IMR-90 (cell line): ENCODE data around the gene CBR1. TPM values are rescaled to one million over a fixed set of nuclear protein-coding genes. Genes with fewer than 3 reads are reported as not detected.

Experiments
- ATAC-seq: fragments of 200-7000 bp; cut with Tn5 transposase; 2 replicates; pipeline ENCODE4 v1.9.1; 2020; ENCODE audit warnings: low read depth, mild to moderate bottlenecking, moderate library complexity
- BruUV-seq: library from RNA; stranded (reverse); fragments of 400-500 nt; replicated peaks from 2 replicates; lab custom pipeline; 2021; lab: Mats Ljungman, UMichigan
- CTCF ChIA-PET: fragments of 300-600 bp; formaldehyde crosslinking; extraction: SDS; loops from one replicate; lab custom pipeline; 2021; ENCODE audit warnings: antibody characterized with exemption; lab: Yijun Ruan, JAX
- POLR2A ChIA-PET: fragments of 300-600 bp; sonication (Branson Sonifier 250); formaldehyde crosslinking; loops from one replicate; lab custom pipeline; 2022; ENCODE audit warnings: antibody characterized with exemption; ENCODE audit not compliant: unreplicated experiment; lab: Charles Lee
- DNase-seq: peaks from one replicate; pipeline ENCODE4 v3.0.0; 2013
- H2AFZ ChIP-seq: replicated peaks from 2 replicates; pipeline ENCODE3; 2013; ENCODE audit warnings: low read length, mild to moderate bottlenecking; ENCODE audit not compliant: poor library complexity
- H2AK5ac ChIP-seq: 2 replicates; pipeline ENCODE4 v1.6.1; 2013; ENCODE audit warnings: low read depth, low read length, inconsistent platforms
- H2AK9ac ChIP-seq: replicated peaks from 2 replicates; pipeline ENCODE3; 2013; ENCODE audit warnings: mild to moderate bottlenecking, low read depth, low read length, moderate library complexity; ENCODE audit not compliant: poor library complexity
- H2BK120ac ChIP-seq: 2 replicates; pipeline ENCODE4 v1.6.1; 2013; ENCODE audit warnings: low read depth, low read length, inconsistent platforms
- H2BK15ac ChIP-seq: 3 replicates; pipeline ENCODE4 v1.6.1; 2013; ENCODE audit warnings: low read depth, low read length, inconsistent platforms
- H2BK20ac ChIP-seq: 2 replicates; pipeline ENCODE4 v1.6.1; 2013; ENCODE audit warnings: low read depth, mild to moderate bottlenecking, inconsistent platforms, low read length, moderate library complexity
- H2BK5ac ChIP-seq: 2 replicates; pipeline ENCODE4 v1.6.1; 2013; ENCODE audit warnings: mild to moderate bottlenecking, low read depth, low read length, inconsistent platforms; ENCODE audit not compliant: poor library complexity, severe bottlenecking
- H3K14ac ChIP-seq: replicated peaks from 2 replicates; pipeline ENCODE4 v1.6.1; 2013; ENCODE audit warnings: low read depth, low read length, inconsistent platforms
- H3K18ac ChIP-seq: 2 replicates; pipeline ENCODE4 v1.6.1; 2013; ENCODE audit warnings: low read depth, low read length, control low read depth
- H3K23ac ChIP-seq: 2 replicates; pipeline ENCODE4 v1.6.1; 2013; ENCODE audit warnings: low read depth, low read length, inconsistent platforms
- H3K27ac ChIP-seq: 2 replicates; pipeline ENCODE4 v1.5.1; 2013; ENCODE audit warnings: mild to moderate bottlenecking, control low read depth, low read length; ENCODE audit not compliant: insufficient read depth
- H3K27me3 ChIP-seq: 2 replicates; pipeline ENCODE4 v1.6.1; 2013; ENCODE audit warnings: low read length; ENCODE audit not compliant: control insufficient read depth, insufficient read depth
- H3K36me3 ChIP-seq: 2 replicates; pipeline ENCODE4 v1.6.1; 2013; ENCODE audit warnings: low read length, mixed read lengths; ENCODE audit not compliant: control insufficient read depth, insufficient read depth
- H3K4ac ChIP-seq: 2 replicates; pipeline ENCODE4 v1.6.1; 2013; ENCODE audit warnings: low read depth, low read length, inconsistent platforms
- H3K4me1 ChIP-seq: 2 replicates; pipeline ENCODE4 v1.6.1; 2013; ENCODE audit warnings: low read length, mixed read lengths; ENCODE audit not compliant: control insufficient read depth, insufficient read depth
- H3K4me2 ChIP-seq: 2 replicates; pipeline ENCODE4 v1.6.1; 2013; ENCODE audit warnings: low read depth, mild to moderate bottlenecking, control low read depth, low read length, moderate library complexity
- H3K4me3 ChIP-seq: 2 replicates; pipeline ENCODE4 v1.5.1; 2013; ENCODE audit warnings: low read depth, mild to moderate bottlenecking, control low read depth, low read length, moderate library complexity; ENCODE audit not compliant: insufficient read depth
- H3K56ac ChIP-seq: 2 replicates; pipeline ENCODE4 v1.6.1; 2013; ENCODE audit warnings: low read length, inconsistent platforms; ENCODE audit not compliant: insufficient read depth; ENCODE audit errors: extremely low read depth
- H3K79me1 ChIP-seq, 2 experiments: 2 replicates each; pipeline ENCODE4 v1.6.1; 2013; ENCODE audit warnings: low read length in 2 of 2, inconsistent platforms in 1 of 2, low read depth in 1 of 2
- H3K9ac ChIP-seq: 2 replicates; pipeline ENCODE4 v1.6.1; 2013; ENCODE audit warnings: low read depth, low read length, control low read depth
- H3K9me1 ChIP-seq: 2 replicates; pipeline ENCODE4 v1.6.1; 2013; ENCODE audit warnings: low read length, inconsistent platforms; ENCODE audit not compliant: insufficient read depth
- H3K9me3 ChIP-seq: 2 replicates; pipeline ENCODE4 v1.6.1; 2013; ENCODE audit warnings: low read length; ENCODE audit not compliant: control insufficient read depth, insufficient read depth
- H4K20me1 ChIP-seq: 2 replicates; pipeline ENCODE4 v1.6.1; 2013; ENCODE audit warnings: low read length, inconsistent platforms; ENCODE audit not compliant: insufficient read depth
- H4K5ac ChIP-seq: 2 replicates; pipeline ENCODE4 v1.6.1; 2013; ENCODE audit warnings: mild to moderate bottlenecking, low read depth, low read length, control low read depth
- H4K8ac ChIP-seq, 2 experiments: 2 replicates each; pipeline ENCODE4 v1.6.1; 2013; ENCODE audit warnings: low read depth in 2 of 2, low read length in 2 of 2, control low read depth in 1 of 2, inconsistent platforms in 1 of 2
- H4K91ac ChIP-seq: 2 replicates; pipeline ENCODE4 v1.6.1; 2013; ENCODE audit warnings: low read depth, low read length, inconsistent platforms; ENCODE audit not compliant: insufficient read depth
- CEBPB ChIP-seq: IDR thresholded peaks from 2 replicates; pipeline ENCODE4 v1.6.1; 2012; ENCODE audit warnings: low read depth, low read length, improper control_type of control experiment
- CHD1 ChIP-seq: IDR thresholded peaks from 2 replicates; pipeline ENCODE4 v1.6.1; 2012; ENCODE audit warnings: low read depth, low read length, improper control_type of control experiment
- CTCF ChIP-seq: conservative IDR thresholded peaks from 2 replicates; pipeline ENCODE4 v1.5.1; 2012; ENCODE audit warnings: mild to moderate bottlenecking, low read depth, low read length, improper control_type of control experiment
- FOS ChIP-seq: fragments of 150-350 bp; IDR thresholded peaks from 2 replicates; pipeline ENCODE4 v1.6.1; 2016; ENCODE audit warnings: low read depth, low read length
- MAFK ChIP-seq: IDR thresholded peaks from 2 replicates; pipeline ENCODE4 v1.6.1; 2012; ENCODE audit warnings: low read depth, low read length, improper control_type of control experiment
- MAZ ChIP-seq: IDR thresholded peaks from 2 replicates; pipeline ENCODE4 v1.6.1; 2012; ENCODE audit warnings: low read depth, mild to moderate bottlenecking, low read length, improper control_type of control experiment, moderate library complexity, borderline replicate concordance
- NFE2L2 ChIP-seq: fragments of 150-350 bp; IDR thresholded peaks from 2 replicates; pipeline ENCODE4 v1.6.1; 2016; ENCODE audit warnings: low read depth, mild to moderate bottlenecking, low read length
- RAD21 ChIP-seq: IDR thresholded peaks from 2 replicates; pipeline ENCODE4 v1.6.1; 2012; ENCODE audit warnings: low read length, improper control_type of control experiment
- RFX5 ChIP-seq: IDR thresholded peaks from 2 replicates; pipeline ENCODE4 v1.8.0; 2012; ENCODE audit warnings: low read depth, mild to moderate bottlenecking, low read length, moderate library complexity
- WGBS, 2 experiments: methylation state at CpG; one replicate each; pipeline versions ENCODE4 v1.1.5 to v1.1.7; 2013; ENCODE audit warnings: missing lambda C conversion rate in 2 of 2; ENCODE audit not compliant: insufficient read length in 1 of 2; ENCODE audit errors: extremely low coverage in 2 of 2; 5-methylcytosine and 5-hydroxymethylcytosine counted together
- dilution Hi-C: fragments of 300-500 bp; cut with HindIII; formaldehyde crosslinking; loops from one replicate; pipeline ENCODE4 v1.14.3; 2018; ENCODE audit warnings: low sequenced_read_pairs; ENCODE audit not compliant: unreplicated experiment
- in situ Hi-C: fragments of 300-500 bp; cut with MboI; formaldehyde crosslinking; loops from 3 replicates; pipeline ENCODE4 v1.14.3; 2019; ENCODE audit warnings: low sequenced_read_pairs, inconsistent platforms, mixed read lengths
- intact Hi-C: fragments of 100-400 bp; cut with micrococcal nuclease; formaldehyde crosslinking; loops from 2 replicates; pipeline ENCODE4 v1.10.0; 2022
- polyA plus RNA-seq, 3 experiments: library from polyadenylated mRNA; depleted of rRNA; stranded (reverse); fragments of >200 nt; gene quantifications; 2 replicates each; pipeline ENCODE4 v1.2.3, GENCODE V29; 2012; ENCODE audit warnings: low replicate concordance in 1 of 3
- total RNA-seq: library from RNA; depleted of rRNA; stranded (reverse); fragments of >200 nt; gene quantifications from 2 replicates; pipeline ENCODE4 v1.2.3, GENCODE V29; 2012

The CBR1 gene
- total and polyA plus RNA-seq, 2 of the 4 experiments (the other 2 are of a cell fraction): 122 to 222 TPM

- TF ChIP-seq CTCF: no peak
- TF ChIP-seq FOS: no peak
- TF ChIP-seq RAD21: no peak
- TF ChIP-seq CHD1: no peak
These were observed 30.0 kb upstream of the CBR1 start (continued) for GRCh38 chr21:36039861-36040260.

GRCh38 chr21:36040389-36040788, 29.4 kb upstream of the CBR1 start:
- peaks cover 6 to 14% of the 10 kb centered on the region in 2 experiments; a peak in 2 of 4 replicates for H3K79me1 ChIP-seq
- H3K18ac ChIP-seq: no peak overlapping the region
- no peak overlapping the region for H3K56ac ChIP-seq
- H3K4ac ChIP-seq: no peak overlapping the region
- TF ChIP-seq CEBPB (no peak), NFE2L2 (no peak), RFX5 (no peak), CHD1 (no peak), FOS (no peak), CTCF (no peak), MAZ (no peak), MAFK (no peak), RAD21 (no peak)
- H2AK5ac ChIP-seq: no peak overlapping the region
- ChIA-PET CTCF (no interaction called here), POLR2A (no interaction called here)
- H3K27ac ChIP-seq: no peak overlapping the region
- no peak overlapping the region for H2BK5ac ChIP-seq
- H3K4me2 ChIP-seq: no peak overlapping the region
- no peaks in the 10 kb centered on the region for H4K20me1 ChIP-seq
- H3K9me1 ChIP-seq: 0 out of 2 replicates have a peak, but pooled peaks cover 4% of the 10 kb centered on the region
- H3K14ac ChIP-seq: no peak overlapping the region
- H3K9me3 ChIP-seq: no peaks in the 10 kb centered on the region
- no peak overlapping the region for H4K5ac ChIP-seq
- H2AK9ac ChIP-seq: no peak overlapping the region
- 60% methylated on average over 1 of the region's 2 CpGs; no CpG with 5 or more reads in 1 of the 2 experiments for WGBS, 2 experiments
- no peaks in the 10 kb centered on the region for H3K27me3 ChIP-seq
- H3K36me3 ChIP-seq: peaks cover 45% of the 10 kb centered on the region
- dilution Hi-C loops: no loop called here
- no peaks in the 10 kb centered on the region for H3K4me1 ChIP-seq
- H4K8ac ChIP-seq: no peak overlapping the region
- H3K23ac ChIP-seq: no peak overlapping the region
- DNase-seq (no peak), ATAC-seq (no peak; the same call in 1 of the 2 replicates)
- no peak overlapping the region for H2BK20ac ChIP-seq
- in situ Hi-C loops: no loop called here
- intact Hi-C loops: no loop called here
- H2AFZ ChIP-seq: no peak overlapping the region
- BruUV-seq: no TSS peak
- H2BK15ac ChIP-seq: no peak overlapping the region
- no peak overlapping the region for H2BK120ac ChIP-seq
- no peak overlapping the region for H3K4me3 ChIP-seq
- H3K9ac ChIP-seq: no peak overlapping the region
- no peak overlapping the region for H4K91ac ChIP-seq
